ENCODE results near the gene RBM19.

RBM19 gene

DNA sequence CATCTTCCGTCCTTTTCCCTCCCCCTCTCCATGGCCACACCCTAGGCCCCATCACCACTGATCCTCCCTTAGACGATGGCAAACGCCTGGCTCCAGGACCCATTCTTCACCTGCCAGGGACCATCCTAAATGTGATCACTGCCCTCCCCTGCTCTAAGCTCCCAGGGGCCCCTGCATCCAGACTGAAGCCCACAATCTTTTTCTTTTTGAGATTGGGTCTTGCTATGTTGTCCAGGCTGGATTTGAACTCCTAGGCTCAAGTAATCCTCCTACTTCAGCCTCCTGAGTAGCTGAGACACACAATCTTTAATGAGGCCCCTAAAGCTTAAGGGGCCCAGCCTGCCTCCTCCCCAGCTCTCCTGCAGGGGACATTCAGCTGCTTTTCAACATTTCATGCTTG is 15.3 kb downstream of the RBM19 start:
- no peak for DNase-seq

- DNase-seq = no peak
Observed at GRCh38 chr12:113949321-113950305, 16.5 kb downstream of the RBM19 start.

GRCh38 chr12:113948151-113948914 is 17.8 kb downstream of the RBM19 start:
- DNase-seq = no peak

- DNase-seq = no peak
Observed at GRCh38 chr12:113946175-113946574, 19.9 kb downstream of the RBM19 start.

DNA sequence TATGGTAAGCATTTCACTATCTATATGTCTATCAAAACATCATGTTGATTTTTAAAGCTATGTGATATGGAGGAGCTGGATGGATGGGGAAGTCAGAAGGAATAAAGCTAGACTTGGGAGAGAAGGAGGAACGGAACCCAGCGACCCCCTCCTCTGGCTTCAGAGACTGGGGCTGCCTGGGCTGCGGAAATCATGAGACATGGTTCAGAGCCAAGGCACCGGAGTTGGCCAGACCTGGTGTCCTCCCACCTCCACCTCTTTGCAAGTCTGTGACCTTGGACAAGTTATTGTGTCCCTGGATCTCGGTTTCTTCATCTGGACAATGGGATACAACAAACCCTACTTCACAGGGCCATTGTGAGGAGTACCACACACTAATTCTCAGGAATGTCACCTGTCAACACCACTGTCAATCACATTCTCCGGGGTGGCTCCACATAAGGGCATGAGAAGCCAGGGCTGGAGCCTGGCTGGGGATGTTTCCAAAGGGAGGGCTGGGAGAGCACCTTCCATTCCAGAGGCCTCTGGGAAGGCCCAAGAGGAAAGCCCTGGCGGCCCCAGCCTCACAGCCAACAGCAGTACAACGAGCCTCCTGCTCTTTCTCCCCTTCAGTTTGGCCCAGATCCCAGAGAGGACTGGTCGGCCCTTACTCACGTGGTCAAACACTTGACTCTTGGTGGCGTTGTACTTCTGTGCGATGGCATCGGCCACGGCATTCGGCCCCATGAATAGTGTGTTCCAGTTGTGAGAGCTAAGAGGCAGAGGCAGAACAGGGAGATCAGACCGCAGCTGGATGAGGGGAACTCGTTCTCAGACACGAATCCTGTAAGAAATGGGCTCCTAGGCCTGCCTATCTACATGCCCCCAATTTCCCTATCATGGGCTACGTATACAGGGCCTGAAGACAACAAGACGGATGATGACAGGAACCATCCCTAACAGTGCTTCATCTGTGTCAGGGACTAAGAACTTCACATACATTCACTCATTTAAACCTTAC is 20.7 kb downstream of the RBM19 start:
- DNase-seq = no peak

- DNase-seq = no peak
Observed at GRCh38 chr12:113942209-113942608, 23.9 kb downstream of the RBM19 start.

GRCh38 chr12:113941208-113941486 is 25.0 kb downstream of the RBM19 start:
- no peak for DNase-seq

DNA sequence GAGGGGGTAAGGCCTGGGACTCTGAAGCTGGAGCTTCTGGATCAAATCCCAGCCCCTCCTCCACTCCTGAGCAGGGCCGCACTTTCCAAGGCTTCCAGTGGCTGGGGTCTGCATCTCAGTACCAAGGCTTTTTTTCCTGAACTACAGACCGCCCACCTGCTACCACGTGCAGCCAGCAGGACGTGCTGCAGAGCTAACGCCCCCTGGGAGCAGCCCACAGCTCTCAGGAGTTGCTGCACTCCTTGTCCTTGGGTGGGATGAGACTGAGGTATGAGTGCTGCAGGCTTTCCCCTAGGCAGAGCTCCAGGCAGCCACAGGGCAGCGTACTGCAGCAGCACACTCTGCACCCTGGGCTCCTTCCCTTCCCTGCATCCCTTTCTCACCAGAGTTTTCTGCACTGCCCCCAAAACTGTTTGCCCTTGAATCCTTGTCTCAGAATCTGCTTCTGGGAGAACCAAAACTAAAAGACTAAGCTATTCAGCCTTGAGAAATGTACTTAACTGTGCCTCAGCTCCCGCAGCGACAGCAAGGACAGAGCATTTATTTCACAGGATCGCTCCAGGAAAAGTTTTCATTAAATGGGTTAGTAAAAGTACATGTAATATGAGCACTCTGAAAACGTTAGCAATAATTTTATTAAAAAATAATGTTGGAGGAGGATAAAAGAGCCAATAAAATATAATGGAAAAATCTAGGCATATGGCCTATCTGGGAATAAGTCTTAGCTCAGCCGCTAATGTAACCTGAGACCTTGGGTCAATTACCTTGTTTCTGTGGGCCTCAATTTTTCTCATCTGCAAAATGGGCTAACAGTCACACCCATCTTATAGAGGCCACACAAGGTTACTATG is 25.5 kb downstream of the RBM19 start:
- no peak for DNase-seq

- DNase-seq = no peak
Observed at GRCh38 chr12:113939867-113940266, 26.3 kb downstream of the RBM19 start.

- no peak for DNase-seq
Observed at GRCh38 chr12:113938471-113938870, 27.7 kb downstream of the RBM19 start.

DNA sequence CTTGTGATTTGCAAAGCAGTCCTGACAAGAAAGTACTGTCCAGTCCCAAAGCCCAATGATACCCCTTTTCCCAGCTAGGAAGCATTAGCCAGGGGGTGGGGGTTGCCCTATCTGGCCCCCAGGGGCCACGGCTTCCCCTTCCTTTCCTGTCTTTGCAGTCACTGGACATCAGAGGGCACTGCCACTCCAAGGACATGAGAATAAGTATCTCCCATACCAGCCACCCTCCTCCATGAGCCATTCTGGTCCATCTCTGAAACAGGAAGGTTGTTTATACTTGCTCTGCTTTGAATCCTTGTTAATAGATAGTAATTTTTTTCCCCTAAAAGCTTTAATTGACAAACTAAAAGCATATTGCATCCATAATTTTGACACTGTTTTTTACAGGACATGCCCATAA is 29.7 kb downstream of the RBM19 start:
- no peak for DNase-seq

- DNase-seq = no peak
Observed at GRCh38 chr12:113935459-113935858, 30.7 kb downstream of the RBM19 start.

DNA sequence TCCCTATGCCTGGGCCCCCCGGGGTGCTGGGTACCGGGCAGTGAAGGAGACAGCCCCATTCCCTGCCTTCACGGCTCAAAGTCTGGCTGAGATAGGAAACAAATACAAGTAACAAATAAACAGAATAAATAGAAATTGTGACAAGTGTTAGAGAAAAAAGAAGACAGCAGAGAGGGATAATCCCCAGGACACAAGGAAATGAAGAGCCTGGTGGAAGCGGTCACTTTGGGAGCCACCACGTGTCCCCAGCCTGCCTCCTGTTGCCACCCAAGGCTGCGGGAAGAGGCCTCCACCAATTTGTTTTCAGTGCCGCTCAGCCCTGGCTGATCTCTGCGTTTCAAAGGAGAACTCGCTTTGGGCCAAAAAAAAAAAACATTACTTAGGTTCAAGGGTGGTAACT is 31.2 kb downstream of the RBM19 start:
- DNase-seq = no peak

GRCh38 chr12:113934060-113934814 is 31.9 kb downstream of the RBM19 start:
- no peak for DNase-seq

DNA sequence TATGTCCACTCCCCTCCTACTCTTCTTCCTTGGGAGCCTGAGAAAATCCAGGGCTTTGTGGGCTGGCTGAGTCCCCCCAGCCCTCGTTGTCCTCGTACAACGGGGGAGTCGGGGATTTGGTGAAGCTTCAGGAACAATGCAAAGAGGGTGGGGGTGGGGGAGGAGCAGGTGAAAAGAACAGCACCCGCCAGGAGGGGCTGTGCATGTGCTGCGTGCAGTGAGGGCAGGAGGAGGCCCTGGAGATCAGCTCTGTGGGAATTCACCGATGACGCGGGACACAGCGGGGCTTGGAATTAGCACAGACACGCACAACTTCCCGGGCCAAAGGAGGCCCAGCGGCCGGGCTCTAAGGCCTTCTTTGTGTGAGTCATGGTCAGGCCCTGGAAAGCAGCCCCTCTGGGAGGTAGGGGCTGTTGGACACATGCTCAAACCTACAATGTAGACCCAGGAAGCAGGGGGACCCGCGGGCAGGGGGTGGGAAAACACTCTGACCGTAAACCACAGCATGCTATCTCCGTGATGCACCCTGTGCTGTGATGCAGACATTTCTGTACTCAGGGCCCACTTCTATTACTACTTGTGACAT is 32.8 kb downstream of the RBM19 start:
- DNase-seq = no peak

- no peak for DNase-seq
Observed at GRCh38 chr12:113932381-113933196, 33.5 kb downstream of the RBM19 start.

GRCh38 chr12:113931517-113931916 is 34.6 kb downstream of the RBM19 start:
- no peak for DNase-seq

- no peak for DNase-seq
Observed at GRCh38 chr12:113930249-113930648, 35.9 kb downstream of the RBM19 start.

- no peak for DNase-seq
Observed at GRCh38 chr12:113929312-113929989, 36.7 kb downstream of the RBM19 start.
